Activated CD8-positive, alpha-beta memory T cell treated with anti-CD3 and anti-CD28 coated beads, Interleukin-2, amount 10 ng/mL, durations not matched to agents 7 days and 5 days (primary cell): ENCODE measurements around the gene RNASE12. TPM values are rescaled to one million over a fixed set of nuclear protein-coding genes. Genes with fewer than 3 reads are reported as not detected.
"Not testable (repeated sequence)": the region's sequence is repeated elsewhere in the genome, so short reads cannot be mapped to it uniquely, and the experiment has no call there.

Experiments used
- ATAC-seq: fragments of 150-1000 bp; cut with Tn5 transposase; one replicate; pipeline ENCODE4 v1.10.0; 2021; ENCODE audit warnings: moderate library complexity
- CTCF ChIA-PET: fragments of 350-600 bp; sonication (Branson Sonifier 250); formaldehyde crosslinking; loops from one replicate; lab custom pipeline; 2021; ENCODE audit warnings: antibody characterized with exemption; lab: Charles Lee
- DNase-seq: peaks from one replicate; pipeline ENCODE4 v3.0.0-alpha.2; 2020
- H3K27ac Mint-ChIP-seq: one replicate; pipeline ENCODE4 v1.8.0; 2021; ENCODE audit warnings: mild to moderate bottlenecking, mixed read lengths
- H3K27me3 Mint-ChIP-seq: one replicate; pipeline ENCODE4 v1.8.0; 2021; ENCODE audit warnings: mixed read lengths
- H3K36me3 Mint-ChIP-seq: one replicate; pipeline ENCODE4 v1.8.0; 2021; ENCODE audit warnings: mild to moderate bottlenecking, mixed read lengths
- H3K4me1 Mint-ChIP-seq: one replicate; pipeline ENCODE4 v1.8.0; 2021; ENCODE audit warnings: mixed read lengths
- H3K4me3 Mint-ChIP-seq: one replicate; pipeline ENCODE4 v1.8.0; 2021; ENCODE audit warnings: mild to moderate bottlenecking, moderate library complexity, mixed read lengths
- H3K9me3 Mint-ChIP-seq: one replicate; pipeline ENCODE4 v1.8.0; 2022; ENCODE audit warnings: low read depth, mixed read lengths
- total RNA-seq, 2 experiments: library from RNA; stranded (reverse); gene quantifications; one replicate each; pipeline ENCODE4 v1.2.3, GENCODE V29; 2021

Gene RNASE12
- total RNA-seq, 2 experiments from 2014 or later: not detected

DNA sequence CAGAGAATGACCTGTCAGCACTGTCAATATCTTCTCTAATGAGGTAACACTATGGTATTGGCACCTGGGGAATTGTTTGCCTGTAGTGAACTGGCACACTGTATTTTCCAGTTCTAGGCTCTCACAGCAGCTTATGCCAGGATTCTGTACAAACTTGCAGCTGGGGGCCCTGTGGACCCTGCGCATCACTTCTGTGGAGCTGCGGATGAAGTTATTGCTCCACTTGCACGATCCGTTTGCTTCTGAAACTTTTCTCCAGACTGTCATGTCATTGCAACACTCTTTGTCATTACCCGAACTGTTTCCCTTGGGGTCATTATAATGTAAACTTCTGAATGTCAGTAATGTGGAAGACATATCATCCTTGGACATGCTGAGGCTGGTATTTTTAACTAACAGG, 7.3 kb downstream of the RNASE12 start:
- DNase-seq (no peak), ATAC-seq (no peak)
- Mint-ChIP-seq H3K36me3 (peaks cover 8% of the 10 kb centered on the region), H3K4me1 (peaks cover 12% of the 10 kb centered on the region), H3K9me3 (no peaks in the 10 kb centered on the region), H3K27me3 (peaks cover 14% of the 10 kb centered on the region), H3K4me3 (no peak overlapping the region), H3K27ac (no peak overlapping the region)
- CTCF ChIA-PET: no interaction called here

DNA sequence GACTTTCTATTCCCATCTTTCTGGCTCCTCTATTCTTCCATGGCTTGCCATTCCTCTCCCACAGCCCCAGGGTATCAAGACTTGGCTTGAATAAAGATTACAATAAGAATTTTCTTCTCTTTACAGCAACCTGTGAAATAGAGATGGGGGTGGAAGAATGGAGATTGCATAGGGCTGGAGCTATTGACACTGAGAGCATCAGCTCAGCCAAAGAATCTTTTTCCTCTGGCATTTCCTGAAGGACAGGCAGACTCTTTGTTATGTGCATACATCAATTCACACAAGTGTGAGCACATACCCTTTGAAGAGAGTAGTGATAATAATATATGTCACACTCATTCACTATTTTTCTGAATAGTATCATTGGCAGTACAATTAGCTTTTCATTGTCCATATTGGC, 8.0 kb downstream of the RNASE12 start:
- CTCF ChIA-PET: no interaction called here

DNA sequence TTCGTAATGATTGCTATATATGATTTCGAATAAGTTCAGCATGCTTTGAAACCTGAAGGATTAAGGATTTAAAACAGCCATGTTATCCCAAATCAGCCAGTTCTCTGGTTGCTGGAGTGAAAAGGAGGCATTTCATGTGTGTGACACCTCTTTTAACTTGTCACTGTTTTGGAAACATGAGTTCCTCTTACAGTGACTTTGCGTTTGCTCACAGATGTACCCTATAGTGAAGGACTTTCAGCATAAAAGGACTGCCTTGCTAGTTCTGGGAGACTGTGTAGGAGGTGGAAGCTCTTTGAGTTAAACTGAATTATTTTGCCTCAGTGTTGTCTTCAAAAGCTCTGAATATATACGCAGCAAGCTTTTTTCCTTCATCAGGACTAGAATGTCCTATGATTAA, 10.9 kb downstream of the RNASE12 start:
- DNase-seq (no peak), ATAC-seq (no peak)
- Mint-ChIP-seq H3K4me1 (no peaks in the 10 kb centered on the region), H3K9me3 (no peaks in the 10 kb centered on the region), H3K36me3 (no peaks in the 10 kb centered on the region), H3K4me3 (no peak overlapping the region), H3K27me3 (peaks cover 10% of the 10 kb centered on the region), H3K27ac (no peak overlapping the region)
- CTCF ChIA-PET: interaction anchor here (0.9 kb wide), 1 partner anchor 30 kb away, joined by 3 read pairs; no protein-coding TSS in a partner anchor

More for the DNA sequence above, 8.0 kb downstream of the RNASE12 start:
- ATAC-seq (no peak), DNase-seq (no peak)
- Mint-ChIP-seq H3K36me3 (peaks cover 8% of the 10 kb centered on the region), H3K27me3 (peaks cover 14% of the 10 kb centered on the region), H3K4me3 (no peak overlapping the region), H3K27ac (no peak overlapping the region), H3K4me1 (peaks cover 12% of the 10 kb centered on the region), H3K9me3 (no peaks in the 10 kb centered on the region)

DNA sequence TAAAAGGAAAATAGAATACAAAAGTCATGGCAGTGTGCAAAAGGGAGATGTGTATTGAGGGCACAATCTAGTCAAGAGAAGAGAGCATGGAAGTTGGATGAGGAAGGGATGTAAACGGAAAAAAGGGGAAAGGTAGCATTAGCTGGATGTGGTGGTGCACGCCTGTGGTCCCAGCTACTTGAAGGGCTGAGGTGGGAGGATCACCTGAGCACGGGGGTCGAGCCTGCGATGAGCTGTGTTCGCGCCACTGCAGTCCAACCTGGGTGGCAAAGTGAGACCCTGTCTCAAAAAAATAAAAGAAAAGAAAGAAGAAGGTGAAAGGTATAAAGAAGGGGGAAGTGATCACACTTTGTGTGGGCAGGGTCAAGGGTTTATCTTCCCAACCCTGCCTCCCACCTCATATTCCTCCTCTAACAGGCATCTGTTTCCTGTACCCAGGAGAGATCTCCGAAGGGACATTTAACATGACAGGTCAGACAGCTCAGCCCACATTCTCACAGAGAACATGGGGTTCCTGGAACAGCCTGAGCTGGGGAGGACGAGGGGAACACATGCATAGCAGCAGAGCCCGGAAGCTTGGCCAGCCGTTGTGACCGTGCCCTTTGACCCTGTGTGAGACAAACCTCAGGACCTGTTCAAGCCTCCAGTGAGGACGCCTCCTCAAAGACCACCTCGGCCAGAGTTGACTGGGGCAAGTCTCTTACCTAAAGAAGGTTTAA, 12.2 kb downstream of the RNASE12 start:
- ATAC-seq (no peak), DNase-seq (no peak)
- H3K27me3 Mint-ChIP-seq: peaks cover 10% of the 10 kb centered on the region
- CTCF ChIA-PET: no interaction called here
- no peaks in the 10 kb centered on the region for H3K4me1 Mint-ChIP-seq
- H3K27ac Mint-ChIP-seq: no peak overlapping the region
- H3K4me3 Mint-ChIP-seq: no peak overlapping the region
- H3K36me3 Mint-ChIP-seq: no peaks in the 10 kb centered on the region
- H3K9me3 Mint-ChIP-seq: no peaks in the 10 kb centered on the region

DNA sequence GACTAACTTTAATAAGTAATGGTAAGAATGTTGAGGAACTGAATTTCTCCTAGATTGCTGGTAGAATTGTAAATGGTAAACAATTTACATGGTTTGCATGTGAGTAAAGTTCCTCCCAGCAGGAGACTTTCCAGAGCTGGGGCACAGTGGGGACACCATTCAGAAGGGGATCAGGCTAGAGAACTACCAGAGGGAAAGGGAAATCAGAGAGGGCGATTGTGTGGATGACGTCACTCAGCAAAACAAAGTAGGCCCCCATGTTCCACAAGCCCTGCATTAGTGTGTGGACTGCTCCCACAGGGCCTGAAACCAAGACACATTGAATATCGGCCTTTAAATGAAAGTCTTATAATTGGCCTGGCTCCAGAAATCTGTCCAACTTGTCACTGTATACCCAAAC, 12.9 kb downstream of the RNASE12 start:
- CTCF ChIA-PET: no interaction called here
- no peak for ATAC-seq
- H3K36me3 Mint-ChIP-seq: no peaks in the 10 kb centered on the region
- no peak for DNase-seq
- peaks cover 7% of the 10 kb centered on the region for H3K27me3 Mint-ChIP-seq
- H3K27ac Mint-ChIP-seq: no peak overlapping the region
- no peaks in the 10 kb centered on the region for H3K4me1 Mint-ChIP-seq
- H3K4me3 Mint-ChIP-seq: no peak overlapping the region
- no peaks in the 10 kb centered on the region for H3K9me3 Mint-ChIP-seq

DNA sequence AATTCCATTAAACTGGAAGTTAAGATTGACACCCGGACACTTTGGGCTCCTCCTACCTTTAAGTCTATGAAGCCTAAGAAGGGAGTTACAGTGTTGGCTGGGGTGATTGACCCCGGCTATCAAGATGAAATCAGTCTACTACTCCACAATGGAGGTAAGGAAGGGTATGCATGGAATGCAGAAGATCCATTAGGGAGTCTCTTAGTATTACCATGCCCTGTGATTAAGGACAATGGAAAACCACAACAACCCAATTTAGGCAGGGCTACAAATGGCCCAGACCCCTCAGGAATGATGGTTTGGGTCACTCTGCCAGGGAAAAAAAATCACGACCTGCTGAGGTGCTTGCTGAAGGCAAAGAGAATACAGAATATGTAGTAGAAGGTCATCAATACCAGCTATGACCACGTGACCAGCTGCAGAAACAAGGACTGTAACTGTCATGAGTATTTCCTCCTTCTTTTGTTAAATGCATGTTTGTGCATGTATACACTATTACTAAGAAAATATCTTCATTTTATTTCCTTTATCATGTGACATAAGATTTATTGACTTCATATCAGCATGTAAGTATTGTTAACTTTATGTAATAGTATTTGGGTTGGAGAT, 18.7 kb downstream of the RNASE12 start:
- CTCF ChIA-PET, ATAC-seq, H3K27me3 Mint-ChIP-seq, DNase-seq, H3K4me3 Mint-ChIP-seq, H3K9me3 Mint-ChIP-seq, H3K4me1 Mint-ChIP-seq, H3K27ac Mint-ChIP-seq, H3K36me3 Mint-ChIP-seq: not testable (repeated sequence)

DNA sequence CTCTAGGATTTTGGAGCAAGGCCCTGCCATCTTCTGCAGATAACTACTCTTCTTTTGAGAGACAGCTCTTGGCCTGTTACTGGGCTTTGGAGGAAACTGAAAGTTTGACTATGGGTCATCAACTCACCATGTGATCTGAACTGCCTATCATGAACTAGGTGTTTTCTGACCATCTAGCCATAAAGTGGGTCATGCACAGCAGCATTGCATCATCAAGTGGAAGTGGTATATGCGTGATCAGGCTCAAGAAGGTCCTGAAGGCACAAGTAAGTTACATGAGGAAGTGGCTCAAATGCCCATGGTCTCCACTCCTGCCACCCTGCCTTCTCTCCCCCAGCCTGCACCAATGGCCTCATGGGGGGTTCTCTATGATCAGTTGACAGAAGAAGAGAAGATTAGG, 20.5 kb downstream of the RNASE12 start:
- H3K27ac Mint-ChIP-seq, H3K27me3 Mint-ChIP-seq, ATAC-seq, H3K4me1 Mint-ChIP-seq, DNase-seq, CTCF ChIA-PET, H3K4me3 Mint-ChIP-seq, H3K36me3 Mint-ChIP-seq, H3K9me3 Mint-ChIP-seq: not testable (repeated sequence)

DNA sequence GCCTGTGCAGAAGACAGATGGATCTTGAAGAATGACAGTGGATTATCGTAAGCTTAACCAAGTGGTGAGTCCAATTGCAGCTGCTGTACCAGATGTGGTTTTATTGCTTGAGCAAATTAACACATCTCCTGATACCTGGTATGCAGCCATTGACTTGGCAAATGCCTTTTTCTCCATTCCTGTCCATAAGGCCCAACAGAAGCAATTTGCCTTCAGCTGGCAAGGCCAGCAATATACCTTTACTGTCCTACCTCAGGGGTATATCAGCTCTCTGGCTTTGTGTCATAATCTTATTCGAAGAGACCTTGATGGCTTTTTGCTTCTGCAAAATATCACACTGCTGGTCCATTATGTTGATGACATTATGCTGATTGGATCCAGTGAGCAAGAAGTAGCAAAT, 21.3 kb downstream of the RNASE12 start:
- CTCF ChIA-PET: interaction anchor here (0.6 kb wide), 1 partner anchor 125 kb away, joined by 4 read pairs; no protein-coding TSS in a partner anchor
- not testable (repeated sequence) for DNase-seq, H3K9me3 Mint-ChIP-seq, H3K27me3 Mint-ChIP-seq, H3K4me1 Mint-ChIP-seq, ATAC-seq, H3K36me3 Mint-ChIP-seq, H3K27ac Mint-ChIP-seq, H3K4me3 Mint-ChIP-seq

DNA sequence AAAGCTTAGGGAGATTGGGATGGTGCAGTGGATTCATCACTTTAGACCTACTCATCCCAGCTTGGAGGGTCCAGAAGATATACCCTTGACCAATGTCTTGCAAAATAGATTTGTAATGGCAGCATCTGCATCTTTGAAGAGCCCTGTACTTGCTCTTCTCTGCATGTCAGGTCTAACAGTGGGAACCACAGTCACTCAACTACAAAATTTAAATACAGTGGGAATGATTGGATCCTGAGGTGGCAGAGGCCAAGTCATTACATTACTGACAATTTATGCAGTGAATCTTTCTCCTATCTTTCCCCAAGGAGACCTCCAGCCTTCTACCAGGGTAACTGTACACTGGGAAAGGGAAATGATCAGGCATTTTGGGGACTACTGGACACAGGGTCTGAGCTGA, 22.1 kb downstream of the RNASE12 start:
- Mint-ChIP-seq H3K27me3 (peaks cover 2% of the 10 kb centered on the region), H3K4me3 (no peak overlapping the region), H3K4me1 (peaks cover 8% of the 10 kb centered on the region), H3K27ac (no peak overlapping the region), H3K36me3 (peaks cover 1% of the 10 kb centered on the region), H3K9me3 (peaks cover 3% of the 10 kb centered on the region)
- DNase-seq (no peak), ATAC-seq (no peak)
- CTCF ChIA-PET: interaction anchor here (0.6 kb wide), 1 partner anchor 126 kb away, joined by 4 read pairs; no protein-coding TSS in a partner anchor

DNA sequence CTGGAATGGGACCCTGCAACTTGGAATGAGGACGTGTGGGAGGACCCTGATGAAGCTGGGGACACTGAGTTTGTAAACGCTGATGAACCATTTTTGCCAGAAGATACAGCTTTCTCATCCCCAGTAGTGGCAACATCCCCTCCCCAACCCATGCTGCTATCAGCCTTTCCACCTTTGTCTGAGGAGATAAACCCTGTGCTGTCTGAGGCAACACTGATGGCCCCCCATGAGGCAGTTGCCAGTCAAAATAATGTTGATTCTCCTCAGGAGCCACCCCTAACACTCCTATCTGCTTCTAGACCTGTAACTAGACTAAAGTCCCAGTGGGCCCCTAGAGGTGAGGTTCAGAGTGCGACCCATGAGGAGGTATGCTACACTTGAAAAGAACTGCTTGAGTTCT, 22.8 kb downstream of the RNASE12 start:
- peaks cover 8% of the 10 kb centered on the region for H3K4me1 Mint-ChIP-seq
- no peak overlapping the region for H3K4me3 Mint-ChIP-seq
- H3K36me3 Mint-ChIP-seq: peaks cover 1% of the 10 kb centered on the region
- no peak overlapping the region for H3K27ac Mint-ChIP-seq
- peaks cover 2% of the 10 kb centered on the region for H3K27me3 Mint-ChIP-seq
- CTCF ChIA-PET: no interaction called here
- ATAC-seq (no peak), DNase-seq (no peak)
- peaks cover 3% of the 10 kb centered on the region for H3K9me3 Mint-ChIP-seq

DNA sequence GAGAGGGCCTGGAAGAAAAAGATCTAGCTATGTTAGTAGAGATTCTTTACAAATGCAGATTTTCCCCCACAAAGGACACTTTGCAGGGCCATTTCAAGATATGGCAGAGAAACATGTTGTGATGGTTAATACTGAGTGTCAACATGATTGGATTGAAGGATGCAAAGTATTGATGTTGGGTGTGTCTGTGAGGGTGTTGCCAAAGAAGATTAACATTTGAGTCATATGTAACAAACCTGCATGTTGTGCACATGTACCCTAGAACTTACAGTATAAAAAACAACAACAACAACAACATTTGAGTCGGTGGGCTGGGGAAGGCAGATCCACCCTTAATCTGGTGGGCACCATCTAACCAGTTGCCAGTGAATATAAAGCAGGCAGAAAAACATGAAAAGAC, 24.0 kb downstream of the RNASE12 start:
- CTCF ChIA-PET, H3K36me3 Mint-ChIP-seq, H3K27me3 Mint-ChIP-seq, H3K4me3 Mint-ChIP-seq, DNase-seq, H3K27ac Mint-ChIP-seq, ATAC-seq, H3K9me3 Mint-ChIP-seq, H3K4me1 Mint-ChIP-seq: not testable (repeated sequence)

DNA sequence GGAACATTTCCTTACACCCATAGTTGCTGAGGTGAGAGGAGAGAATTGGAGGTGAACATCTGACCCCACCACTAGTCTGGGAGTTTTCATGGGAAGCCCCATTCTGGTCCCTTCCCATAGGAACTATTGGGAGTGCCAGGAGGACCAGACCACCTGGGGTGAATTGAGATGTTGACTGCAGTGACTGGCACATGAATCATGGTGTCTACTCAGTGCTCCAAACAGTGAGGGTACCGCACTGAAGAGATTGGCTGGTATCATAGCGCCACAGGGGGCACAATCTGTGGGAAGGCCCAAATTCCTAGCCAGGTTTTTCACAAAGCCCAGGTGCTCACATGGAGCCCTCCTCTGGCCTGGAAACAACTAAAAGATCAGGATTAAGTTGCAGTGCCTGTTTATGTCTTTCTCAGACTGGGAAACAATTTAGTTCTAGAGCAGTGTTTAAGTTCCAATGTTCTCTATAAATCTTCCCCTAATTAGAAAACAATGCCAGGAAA, 26.6 kb downstream of the RNASE12 start:
- H3K9me3 Mint-ChIP-seq: peaks cover 3% of the 10 kb centered on the region
- CTCF ChIA-PET: no interaction called here
- DNase-seq: no peak
- H3K27ac Mint-ChIP-seq: no peak overlapping the region
- no peak for ATAC-seq
- H3K4me3 Mint-ChIP-seq: no peak overlapping the region
- no peaks in the 10 kb centered on the region for H3K4me1 Mint-ChIP-seq
- H3K36me3 Mint-ChIP-seq: peaks cover 1% of the 10 kb centered on the region
- peaks cover 7% of the 10 kb centered on the region for H3K27me3 Mint-ChIP-seq

DNA sequence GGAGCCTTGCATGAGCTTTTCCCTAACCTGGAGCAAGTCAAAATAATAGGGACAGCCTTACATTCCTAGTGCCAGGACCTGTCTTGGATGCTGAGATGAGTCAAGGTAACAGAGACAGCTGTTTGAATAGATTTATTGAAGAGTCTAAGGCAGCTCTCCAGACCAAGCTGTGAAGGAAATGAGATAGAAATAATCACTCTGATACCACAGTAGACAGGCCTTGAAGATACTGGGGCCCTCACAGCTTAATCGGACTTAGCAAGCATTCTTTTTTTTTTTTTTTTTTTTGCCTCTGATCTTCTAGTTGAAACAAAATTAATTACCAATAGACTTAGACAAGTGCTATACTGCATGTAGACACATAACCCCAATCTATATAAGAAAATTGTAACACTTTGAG, 27.2 kb downstream of the RNASE12 start:
- H3K4me3 Mint-ChIP-seq: no peak overlapping the region
- DNase-seq: no peak
- peaks cover 1% of the 10 kb centered on the region for H3K36me3 Mint-ChIP-seq
- no peaks in the 10 kb centered on the region for H3K4me1 Mint-ChIP-seq
- ATAC-seq: no peak
- H3K27ac Mint-ChIP-seq: no peak overlapping the region
- peaks cover 7% of the 10 kb centered on the region for H3K27me3 Mint-ChIP-seq
- no peaks in the 10 kb centered on the region for H3K9me3 Mint-ChIP-seq
- CTCF ChIA-PET: no interaction called here

DNA sequence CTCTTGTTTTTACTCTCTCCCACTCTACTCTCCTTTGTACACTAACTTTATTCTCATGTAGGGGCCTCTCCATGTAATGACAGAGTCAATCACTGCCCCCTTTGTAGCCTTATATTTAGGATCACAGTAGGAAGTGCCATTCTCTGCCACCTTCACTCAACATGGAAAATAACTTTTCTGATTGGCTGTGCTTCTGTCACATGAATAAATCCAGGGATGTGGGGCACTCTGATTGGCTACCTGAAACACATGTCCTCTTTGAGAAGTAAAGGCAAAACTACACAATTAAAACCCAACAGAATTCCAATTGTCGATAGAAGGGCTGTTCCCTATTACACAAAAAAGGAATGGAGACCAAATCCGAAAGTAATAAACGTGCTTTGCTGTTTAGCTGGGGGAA, 30.2 kb downstream of the RNASE12 start, which contains the start of gene RNASE9:
Gene RNASE9 (minus strand): TSS at position 87 of the 400 bp plus-strand sequence.
- DNase-seq (no peak), ATAC-seq (no peak)
- peaks cover 6% of the 10 kb centered on the region for H3K27me3 Mint-ChIP-seq
- CTCF ChIA-PET: no interaction called here
- no peaks in the 10 kb centered on the region for H3K4me1 Mint-ChIP-seq
- H3K9me3 Mint-ChIP-seq: no peaks in the 10 kb centered on the region
- no peaks in the 10 kb centered on the region for H3K36me3 Mint-ChIP-seq
- no peak within 1 kb of the TSS for H3K4me3 Mint-ChIP-seq
- H3K27ac Mint-ChIP-seq: no peak within 1 kb of the TSS
